Fibroblast of the conjunctiva (primary cell): ENCODE data around the gene SPTAN1.
"Not testable (repeated sequence)": the region's sequence is repeated elsewhere in the genome, so short reads cannot be mapped to it uniquely, and the experiment has no call there.

Source experiments
- DNase-seq: peaks from one replicate; pipeline ENCODE4 v3.0.0-alpha.2; 2010; ENCODE audit warnings: low read depth

SPTAN1 gene

DNA sequence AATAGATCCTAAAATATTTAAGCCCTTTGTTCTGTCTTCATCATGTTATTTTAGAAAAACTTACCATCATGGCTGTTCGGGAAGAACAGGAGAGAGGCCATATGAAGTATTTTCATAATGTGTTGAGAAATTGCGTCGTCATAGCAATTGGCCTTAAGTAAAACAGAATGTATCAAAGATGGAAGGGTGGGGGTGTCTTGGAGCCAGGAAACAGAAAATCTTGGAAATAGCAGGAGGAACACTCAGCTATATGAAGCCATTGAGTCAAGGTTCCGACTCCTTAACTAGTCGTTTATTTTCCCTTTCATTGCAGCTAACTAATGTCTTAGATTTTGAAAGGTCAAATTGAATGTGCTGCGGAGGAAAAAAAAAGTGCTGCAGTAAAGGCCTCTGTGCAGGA, 1.3 kb downstream of the SPTAN1 start:
- peak; percentile 84 for DNase-seq

DNA sequence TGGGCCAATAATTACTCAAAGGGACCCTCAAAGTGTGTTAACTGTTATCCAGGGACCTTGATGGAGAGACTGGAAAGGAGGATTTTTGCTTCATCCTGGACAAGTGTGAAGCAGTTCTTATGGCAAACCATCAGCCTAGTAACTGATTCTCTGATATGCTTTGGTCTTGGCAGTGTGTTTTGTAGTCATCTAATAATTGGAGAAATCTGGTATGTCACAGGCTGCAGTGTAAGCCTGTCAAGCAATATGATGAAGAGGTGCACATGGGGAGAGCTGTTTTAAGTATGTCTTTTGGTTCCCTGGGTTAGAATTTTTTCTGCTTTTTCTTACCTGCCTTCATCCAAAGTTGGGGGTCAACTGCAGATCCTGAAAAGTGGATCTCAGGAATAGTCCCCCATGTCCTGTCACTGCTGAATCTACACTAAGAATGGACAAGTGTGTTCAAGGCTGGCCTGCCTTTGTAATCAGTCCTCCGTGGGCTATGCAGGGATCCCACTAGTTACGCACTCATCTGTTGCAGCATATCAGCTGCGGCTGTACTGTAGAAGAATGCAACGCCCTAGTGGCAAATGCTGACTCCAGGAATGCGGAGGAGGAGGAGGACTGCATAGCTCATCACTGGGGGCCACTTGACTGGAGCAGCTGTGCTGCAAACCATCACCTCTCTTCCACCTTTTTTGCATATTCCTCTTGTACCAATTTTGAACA, 1.9 kb downstream of the SPTAN1 start:
- peak; percentile 54 for DNase-seq

DNA sequence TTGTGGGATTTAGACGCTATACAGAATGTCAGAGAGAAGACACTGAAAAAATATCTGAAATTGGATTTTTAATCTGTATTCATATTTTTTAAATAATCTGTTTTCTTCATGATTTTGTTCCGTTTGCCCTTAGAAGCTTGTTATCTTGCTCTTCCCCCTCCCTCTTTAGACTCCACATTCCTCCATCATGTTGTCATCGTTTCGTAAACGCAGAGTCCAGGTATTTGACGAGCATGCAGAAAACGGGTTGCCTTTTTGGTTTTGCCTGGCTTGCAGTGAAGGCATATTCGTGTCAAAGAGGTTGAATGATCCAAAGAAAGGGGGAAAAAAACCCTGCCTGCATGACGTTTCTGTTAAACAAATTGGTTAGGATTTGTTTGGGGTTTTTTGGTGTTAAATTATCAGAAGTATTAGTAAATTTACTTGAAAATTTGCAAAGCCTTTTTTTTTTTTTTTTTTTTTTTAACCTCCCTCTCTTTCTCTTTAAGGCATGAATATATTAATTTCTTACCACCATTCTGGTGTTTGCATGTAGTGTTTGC, 2.9 kb downstream of the SPTAN1 start:
- no peak for DNase-seq

DNA sequence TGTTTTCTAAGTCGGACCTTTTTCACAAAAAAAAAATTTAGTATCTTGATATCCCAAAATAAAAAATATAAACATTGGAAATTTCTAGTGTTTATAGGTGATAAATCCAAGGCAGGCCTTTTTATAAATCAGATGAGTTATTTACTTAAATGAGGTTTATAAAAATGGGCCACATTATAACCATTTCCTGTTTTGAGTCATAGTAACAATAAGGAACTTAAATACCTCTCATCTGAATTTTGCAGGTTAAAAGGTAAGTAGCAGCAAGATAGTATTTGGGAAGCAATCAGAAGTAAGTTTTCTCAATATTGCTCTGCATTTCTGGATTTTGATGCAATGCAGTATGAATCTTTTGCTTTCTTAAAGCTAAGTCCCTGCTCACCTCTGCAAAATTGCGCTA, 3.9 kb downstream of the SPTAN1 start:
- DNase-seq, result no peak

DNA sequence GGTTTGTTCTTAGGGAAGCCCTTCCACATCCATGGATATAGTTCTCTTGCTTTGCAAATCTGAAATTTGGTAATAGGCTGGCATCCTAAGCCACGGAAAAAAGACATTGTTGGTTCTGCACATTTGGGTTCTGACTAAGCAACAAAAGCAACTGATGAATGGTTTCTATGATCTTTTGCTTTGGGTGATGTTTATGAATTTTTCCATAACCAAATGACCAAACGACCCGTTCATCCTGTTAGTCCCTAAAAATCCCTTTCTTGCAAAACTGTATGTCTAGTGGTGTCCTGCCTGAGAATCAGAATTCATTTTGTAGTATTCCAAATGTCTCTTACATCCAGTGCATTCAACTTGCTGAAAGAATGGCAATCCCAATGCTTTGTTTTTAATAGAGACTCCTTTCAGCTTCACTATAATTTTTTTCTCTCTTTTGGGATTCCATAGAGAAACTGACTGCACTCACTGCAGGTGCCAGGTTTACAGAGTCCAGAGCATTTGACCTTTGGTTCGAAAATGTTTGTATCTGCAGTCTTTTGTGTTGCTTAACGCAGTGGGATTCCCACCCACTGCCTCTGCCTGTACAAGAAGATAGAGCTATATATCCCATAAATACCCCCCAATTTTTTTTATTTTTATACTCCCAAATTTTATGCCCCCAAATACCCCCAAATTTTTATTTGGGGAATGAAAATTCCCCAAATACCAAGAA, 4.7 kb downstream of the SPTAN1 start:
- DNase-seq, result no peak

DNA sequence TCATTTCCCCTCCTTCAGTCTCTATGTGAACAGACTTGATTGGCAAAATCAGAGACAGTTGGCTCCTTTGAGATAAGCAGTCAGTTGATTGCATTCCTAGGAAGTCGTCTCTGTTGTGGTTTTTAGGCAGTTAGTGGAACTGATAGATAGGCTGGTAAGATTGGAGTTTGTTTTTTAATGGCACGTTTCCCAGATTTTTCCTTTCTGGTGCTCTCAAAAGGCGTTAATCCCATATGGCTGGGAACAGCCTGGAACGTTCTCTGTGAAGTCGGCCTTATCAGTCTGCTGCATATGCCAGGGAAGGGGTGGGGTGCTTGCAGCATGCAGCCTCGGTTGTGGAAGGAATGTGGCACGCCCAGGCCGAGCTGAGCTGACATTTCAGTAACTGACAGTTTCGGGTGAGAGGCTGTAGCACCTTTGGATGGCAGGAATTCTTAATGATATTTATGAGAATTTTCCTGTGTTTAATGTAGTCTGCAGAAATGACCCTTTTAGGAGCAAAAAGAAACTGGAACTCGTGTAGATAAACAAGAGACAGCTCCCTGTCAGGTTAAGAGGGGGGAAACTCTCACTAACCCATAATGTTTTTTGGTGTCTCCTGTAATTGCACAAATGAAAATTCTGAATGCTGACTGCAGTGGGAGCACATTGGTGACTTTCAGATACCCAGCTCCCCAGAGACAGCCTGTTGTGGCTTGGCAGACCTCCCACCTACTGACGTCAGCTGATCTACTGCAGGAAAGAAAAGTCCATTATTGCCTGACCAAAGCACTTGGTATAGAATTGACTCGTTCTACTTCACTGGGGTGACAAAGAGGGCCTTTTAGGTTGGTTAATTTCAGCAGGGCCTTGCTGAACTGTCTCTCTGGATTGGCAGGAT, 6.3 kb downstream of the SPTAN1 start:
- DNase-seq, result peak; percentile 44

DNA sequence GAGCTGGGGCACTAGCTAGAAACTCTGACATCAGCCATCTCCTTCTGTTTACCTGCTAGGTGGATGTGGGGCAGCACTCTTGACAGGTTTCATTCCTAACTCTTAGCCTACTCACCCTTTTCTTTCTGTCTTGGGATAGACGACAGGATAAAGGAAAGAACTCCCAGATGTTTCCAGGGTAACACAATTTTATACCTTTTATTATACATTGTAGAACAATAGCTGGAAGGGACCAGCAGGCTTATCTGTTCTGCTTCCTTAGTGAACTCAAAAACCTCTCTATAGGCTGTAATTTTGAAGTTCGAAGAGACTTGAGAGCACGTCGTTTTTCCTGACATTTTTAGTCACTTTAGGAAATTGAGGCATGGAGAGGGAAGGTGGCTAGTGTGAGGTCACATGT, 13.2 kb downstream of the SPTAN1 start:
- DNase-seq, result no peak

DNA sequence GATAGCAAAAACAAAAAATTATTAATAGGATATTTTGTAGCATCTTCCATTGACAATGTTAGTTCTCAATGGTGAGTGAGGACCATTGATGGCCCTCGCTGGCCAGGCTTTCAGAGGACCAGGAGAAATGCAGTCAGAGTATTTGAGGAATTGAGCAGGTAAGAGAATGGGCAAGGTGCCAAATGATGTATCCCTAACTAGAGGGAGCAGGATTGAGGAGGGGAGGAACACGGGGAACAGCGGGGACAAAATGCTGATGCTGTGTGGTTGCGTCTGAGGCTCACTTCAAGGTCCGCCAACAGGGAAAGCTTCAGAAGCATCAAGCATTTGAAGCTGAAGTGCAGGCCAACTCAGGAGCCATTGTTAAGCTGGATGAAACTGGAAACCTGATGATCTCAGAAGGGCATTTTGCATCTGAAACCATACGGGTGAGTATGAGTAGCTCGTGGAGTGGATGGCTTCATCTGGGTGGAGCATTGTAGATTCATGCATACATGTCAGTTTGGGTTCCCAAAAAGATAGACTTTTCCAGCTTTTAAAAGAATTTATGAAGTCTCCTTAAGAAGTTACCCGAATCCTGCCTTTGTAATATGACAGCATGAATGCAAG, 16.2 kb downstream of the SPTAN1 start:
- DNase-seq, result no peak

DNA sequence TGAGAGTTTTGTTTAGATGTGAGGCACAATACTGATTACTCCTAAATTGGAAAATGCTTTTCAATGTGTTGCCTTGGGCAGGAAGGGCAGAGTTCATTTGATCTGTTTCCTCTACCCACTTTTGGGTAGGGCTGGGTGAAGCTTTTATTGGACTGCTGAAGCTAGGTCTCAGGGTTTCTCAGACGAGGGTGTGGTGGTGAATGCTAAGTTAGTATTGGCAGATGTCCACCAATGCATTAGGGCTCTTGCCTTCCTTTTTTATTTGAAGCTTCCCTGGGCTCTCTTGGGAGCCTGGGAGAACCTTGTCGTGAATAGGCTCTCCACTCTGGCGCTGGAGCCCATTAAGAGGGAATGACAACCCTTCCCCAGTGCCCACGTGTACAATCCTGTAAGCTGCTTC, 23.1 kb downstream of the SPTAN1 start:
- no peak for DNase-seq

DNA sequence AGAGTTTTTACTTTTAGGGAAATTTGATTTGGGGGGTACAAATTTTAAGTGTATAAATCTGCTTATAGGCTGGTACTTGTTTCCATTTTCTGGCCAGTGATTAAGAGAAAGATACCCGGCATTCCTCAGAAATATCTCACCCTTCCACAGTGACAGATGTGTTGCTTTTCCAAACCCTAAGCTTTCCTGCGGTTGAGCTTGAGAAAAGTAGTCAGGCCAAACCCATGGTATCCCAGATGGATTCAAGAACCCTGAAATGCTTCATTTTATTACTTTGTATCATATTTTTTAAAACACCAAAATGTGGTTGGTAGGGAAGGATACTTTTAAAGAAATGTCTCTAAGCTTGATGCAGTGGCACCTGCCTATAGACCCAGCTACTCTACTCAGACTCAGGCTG, 23.5 kb downstream of the SPTAN1 start:
- no peak for DNase-seq

DNA sequence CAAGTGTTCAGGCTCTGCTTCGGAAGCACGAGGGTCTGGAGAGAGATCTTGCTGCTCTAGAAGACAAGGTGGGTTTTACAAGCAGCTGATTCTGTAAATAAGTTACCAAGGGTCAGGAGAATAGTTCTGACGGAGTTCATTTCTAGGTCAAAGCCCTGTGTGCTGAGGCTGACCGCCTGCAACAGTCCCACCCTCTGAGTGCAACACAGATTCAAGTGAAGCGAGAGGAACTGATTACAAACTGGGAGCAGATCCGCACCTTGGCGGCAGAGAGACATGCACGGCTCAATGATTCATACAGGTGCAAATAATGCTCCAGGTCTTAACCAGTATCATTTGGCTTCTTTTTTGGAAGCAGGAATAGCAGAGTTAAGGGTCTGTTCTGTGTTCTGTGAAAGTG, 24.8 kb downstream of the SPTAN1 start:
- no peak for DNase-seq

DNA sequence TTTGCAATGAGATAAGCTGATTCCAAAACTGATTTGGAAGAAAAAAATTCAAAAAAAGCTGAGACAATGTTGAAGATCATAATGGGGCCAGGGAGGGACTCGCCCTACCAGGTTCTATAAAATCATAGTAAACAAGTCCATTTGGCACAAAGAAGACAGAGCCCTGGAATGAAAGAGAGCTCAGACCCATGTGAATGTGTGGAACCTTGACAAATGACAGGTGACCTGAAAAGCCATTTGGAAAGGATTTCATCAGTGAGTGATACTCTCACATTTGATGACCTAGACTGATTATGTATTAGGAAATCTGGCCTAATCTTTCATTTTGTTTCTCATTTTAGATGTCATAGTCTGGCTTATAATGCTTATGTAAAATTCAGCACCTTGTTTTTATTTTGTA, 26.8 kb downstream of the SPTAN1 start:
- no peak for DNase-seq

DNA sequence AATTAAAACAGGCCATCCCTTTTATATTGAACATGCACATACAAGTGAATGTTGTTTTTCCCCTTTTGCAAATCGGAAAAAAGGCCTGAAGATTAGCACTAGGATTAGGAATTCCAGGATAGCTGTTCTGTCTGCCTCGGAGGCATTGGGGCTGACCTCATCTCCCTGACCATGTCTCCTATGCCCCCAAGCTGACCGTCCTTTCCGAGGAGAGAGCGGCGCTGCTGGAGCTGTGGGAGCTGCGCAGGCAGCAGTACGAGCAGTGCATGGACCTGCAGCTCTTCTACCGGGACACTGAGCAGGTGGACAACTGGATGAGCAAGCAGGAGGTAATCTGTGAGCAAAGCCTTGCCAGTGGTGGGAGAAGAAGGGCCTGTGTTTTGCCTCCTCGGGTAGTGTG, 28.3 kb downstream of the SPTAN1 start:
- no peak for DNase-seq

DNA sequence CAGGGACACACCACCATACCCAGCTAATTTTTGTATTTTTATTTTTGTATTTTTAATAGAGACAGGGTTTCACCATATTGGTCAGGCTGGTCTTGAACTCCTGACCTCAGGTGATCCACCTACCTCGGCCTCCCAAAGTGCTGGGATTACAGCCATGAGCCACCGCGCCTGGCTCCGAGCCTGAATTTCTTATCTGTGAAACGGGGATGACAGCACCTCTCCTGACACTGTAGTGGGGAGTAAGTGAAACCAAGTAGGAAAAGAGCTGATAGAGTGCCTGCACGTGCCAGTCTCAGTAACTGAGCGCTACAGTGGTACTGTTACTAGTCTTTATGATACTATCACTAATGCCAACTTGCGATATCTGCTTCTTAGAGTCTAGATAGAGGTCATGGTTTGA, 32.8 kb downstream of the SPTAN1 start:
- not testable (repeated sequence) for DNase-seq

DNA sequence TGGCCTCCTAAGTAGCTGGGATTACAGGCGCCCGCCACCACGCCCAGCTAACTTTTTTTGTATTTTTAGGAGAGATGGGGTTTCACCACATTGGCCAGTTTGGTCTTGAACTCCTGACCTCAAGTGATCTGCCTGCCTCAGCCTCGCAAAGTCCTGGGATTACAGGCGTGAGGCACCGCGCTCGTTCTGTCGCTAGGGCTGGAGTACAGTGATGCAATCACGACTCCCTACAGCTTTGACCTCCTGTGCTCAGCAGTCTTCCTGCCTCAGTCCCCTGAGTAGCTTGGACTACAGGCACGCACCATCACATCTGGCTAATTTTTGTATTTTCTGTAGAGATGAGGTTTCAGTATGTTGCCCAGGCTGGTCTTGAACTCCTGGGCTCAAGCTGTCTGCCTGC, 34.5 kb downstream of the SPTAN1 start:
- DNase-seq, result not testable (repeated sequence)

DNA sequence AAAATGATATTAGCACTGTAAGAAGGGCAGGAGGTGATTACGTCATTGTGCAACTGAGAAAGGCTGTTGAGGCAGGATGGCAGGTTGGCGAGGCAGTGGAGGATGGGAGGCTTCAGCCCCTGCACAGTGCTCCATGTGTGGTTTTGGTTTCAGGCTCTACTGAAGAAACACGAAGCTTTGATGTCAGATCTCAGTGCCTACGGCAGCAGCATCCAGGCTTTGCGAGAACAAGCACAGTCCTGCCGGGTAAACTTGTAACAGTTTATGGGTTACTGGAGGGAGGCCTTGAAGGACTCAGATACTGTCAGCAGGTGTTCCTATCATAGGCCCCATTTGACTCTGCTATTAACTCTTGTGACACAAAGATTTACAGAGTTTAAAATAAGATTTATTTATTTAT, 35.1 kb downstream of the SPTAN1 start:
- no peak for DNase-seq

DNA sequence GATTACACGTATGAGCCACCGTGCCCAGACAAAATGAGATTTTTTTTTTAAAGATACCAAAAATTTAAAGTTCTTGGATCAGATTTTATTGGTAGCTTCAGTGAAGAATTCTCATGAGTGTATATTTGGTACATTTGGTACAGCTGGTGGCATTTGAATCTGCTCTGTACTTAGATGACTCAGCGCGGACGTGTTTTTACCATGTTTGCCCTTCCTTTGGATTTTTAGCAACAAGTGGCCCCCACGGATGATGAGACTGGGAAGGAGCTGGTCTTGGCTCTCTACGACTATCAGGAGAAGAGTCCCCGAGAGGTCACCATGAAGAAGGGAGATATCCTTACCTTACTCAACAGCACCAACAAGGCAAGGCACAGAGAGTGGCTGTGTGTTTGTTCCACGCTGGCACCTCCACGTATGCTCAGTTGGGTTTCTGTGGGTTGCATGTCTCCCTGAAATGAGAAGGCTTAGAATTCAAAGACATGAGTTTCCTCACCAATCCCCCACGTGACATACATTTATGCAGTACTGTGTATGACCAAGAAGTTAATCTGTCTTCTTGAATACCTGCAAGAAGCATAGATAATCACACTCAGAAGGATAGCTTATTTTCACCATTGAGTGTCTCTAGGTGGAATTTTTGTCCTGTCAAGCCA, 36.3 kb downstream of the SPTAN1 start:
- no peak for DNase-seq

DNA sequence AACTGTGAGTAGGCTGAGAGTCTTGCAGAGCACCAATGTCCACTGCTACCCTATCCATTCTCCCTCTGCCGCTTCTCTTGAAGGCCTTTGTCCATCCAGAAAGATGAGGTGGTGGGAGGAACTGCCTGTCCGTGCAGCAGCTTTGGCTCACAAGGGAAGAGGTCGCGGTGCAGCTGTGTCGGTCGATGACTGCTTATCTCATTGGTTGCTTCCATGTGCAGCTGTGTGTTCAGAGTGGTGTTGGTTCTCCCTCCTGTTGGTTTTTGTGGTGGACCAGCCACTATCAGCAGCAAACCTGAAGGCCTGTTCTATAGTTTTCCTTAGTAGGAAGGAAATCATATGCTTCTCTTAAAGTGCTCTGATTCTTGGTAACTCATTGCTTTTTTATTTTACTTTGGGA, 40.7 kb downstream of the SPTAN1 start:
- DNase-seq, result no peak

DNA sequence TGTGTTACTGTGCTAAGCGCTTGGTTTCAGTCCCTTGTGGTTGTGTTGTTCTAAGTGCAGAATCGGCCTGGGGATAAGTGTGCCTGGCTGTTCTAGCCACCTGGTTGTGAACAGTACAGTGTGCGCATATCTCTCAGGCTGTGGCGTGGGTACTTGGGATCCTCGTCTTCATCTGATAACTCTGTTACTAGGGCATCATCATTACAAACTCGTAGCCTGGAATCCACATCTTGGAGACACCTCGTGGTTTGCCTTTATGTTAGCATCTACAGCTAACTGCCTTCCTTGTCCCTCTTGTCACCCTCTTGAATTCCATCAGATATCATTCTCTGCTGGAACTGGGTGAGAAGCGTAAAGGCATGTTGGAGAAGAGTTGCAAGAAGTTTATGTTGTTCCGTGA, 41.5 kb downstream of the SPTAN1 start:
- DNase-seq, result no peak

DNA sequence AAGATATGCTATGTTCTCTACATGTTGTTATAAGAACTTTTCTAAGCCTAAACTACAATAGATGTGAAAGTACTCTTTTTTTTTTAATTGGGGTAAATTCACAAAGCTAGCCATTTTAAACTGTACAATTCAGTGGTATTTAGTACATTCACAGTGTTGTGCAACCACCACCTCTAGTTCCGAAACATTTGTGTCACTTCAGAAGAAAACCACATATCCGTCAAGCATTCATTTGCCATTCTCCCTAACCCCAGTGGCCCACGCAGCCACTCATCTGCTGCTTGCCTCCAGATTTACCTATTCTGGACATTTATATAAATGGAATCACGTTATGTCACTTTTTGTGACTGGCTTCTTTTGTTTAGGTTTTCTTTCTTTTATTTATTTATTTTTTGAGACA, 43.1 kb downstream of the SPTAN1 start:
- DNase-seq, result no peak

DNA sequence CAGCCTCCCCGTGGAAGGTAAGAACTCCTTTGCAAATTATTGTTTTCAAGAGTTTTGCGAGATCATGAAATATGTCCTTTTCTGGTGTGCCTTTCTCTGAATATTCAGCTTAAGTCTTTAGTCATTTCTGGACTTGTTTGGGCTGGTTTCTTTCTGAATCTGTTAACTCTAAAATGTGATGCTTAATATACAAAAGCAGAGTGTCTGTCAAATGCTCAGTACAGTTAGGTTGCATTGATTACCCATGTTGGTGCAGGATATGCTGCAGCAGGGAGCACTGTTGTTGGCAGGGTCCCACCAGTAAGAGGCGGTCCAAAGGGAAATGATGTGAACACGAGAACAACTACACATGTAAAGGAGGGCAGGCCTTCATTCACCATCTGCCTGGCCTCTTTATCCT, 47.7 kb downstream of the SPTAN1 start:
- DNase-seq, result no peak

DNA sequence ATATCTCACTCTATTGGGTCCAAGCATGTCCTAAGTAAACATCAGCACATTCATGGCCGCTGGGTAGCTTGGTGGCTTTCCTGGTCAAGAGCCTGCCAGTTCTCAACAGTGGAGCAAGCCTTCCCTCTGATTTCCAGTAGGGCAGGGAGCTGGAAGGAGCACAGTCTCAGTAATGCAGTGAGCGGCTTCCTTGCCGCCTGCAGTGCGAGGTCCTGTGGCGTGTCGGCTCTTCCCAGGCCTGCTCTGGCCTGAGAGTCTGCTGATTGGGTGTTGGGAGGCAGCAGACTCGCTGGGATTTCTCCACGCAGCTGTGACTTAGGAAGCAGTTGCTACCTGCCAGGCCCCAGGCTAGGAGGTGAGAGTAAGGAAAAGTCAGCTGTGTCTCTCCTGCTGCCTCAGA, 51.3 kb downstream of the SPTAN1 start:
- no peak for DNase-seq
